RWPE1 (cell line): ENCODE results near the gene HTR3C.

Source experiments
- CTCF ChIA-PET: fragments of 350-600 bp; sonication (Branson Sonifier 250); formaldehyde crosslinking; extraction: SDS; loops from one replicate; lab custom pipeline; 2021; lab: Yijun Ruan, JAX
- POLR2A ChIA-PET: fragments of 400-600 bp; formaldehyde crosslinking; extraction: SDS; loops from one replicate; lab custom pipeline; 2020; ENCODE audit warnings: antibody characterized with exemption; ENCODE audit not compliant: low non-redundant PET; lab: Yijun Ruan, JAX
- DNase-seq: peaks from one replicate; pipeline ENCODE4 v3.0.0; 2012; ENCODE audit warnings: low spot score
- H3K27ac ChIP-seq: fragments of 450-650 bp; 2 replicates; pipeline ENCODE4 v1.5.1; 2017
- CTCF ChIP-seq: fragments of 450-650 bp; conservative IDR thresholded peaks from 2 replicates; pipeline ENCODE4 v1.5.1; 2017; ENCODE audit warnings: low read depth, mild to moderate bottlenecking

The HTR3C gene

GRCh38 chr3:184082034-184082433 is 29.2 kb downstream of the HTR3C start:
- CTCF ChIA-PET = interaction anchor here (0.6 kb wide), 1 partner anchor 300 kb away, joined by 3 read pairs; no protein-coding TSS in a partner anchor
- TF ChIP-seq CTCF = no peak
- H3K27ac ChIP-seq = no peak overlapping the region
- POLR2A ChIA-PET = no interaction called here
- no peak for DNase-seq

GRCh38 chr3:184082465-184082864 is 29.6 kb downstream of the HTR3C start:
- ChIA-PET POLR2A (no interaction called here), CTCF (no interaction called here)
- no peak overlapping the region for H3K27ac ChIP-seq
- no peak for TF ChIP-seq CTCF
- DNase-seq = no peak

- ChIA-PET CTCF (interaction anchor here (0.6 kb wide), 2 partner anchors 73 to 477 kb away, joined by 3 to 4 read pairs; no protein-coding TSS in a partner anchor), POLR2A (no interaction called here)
- TF ChIP-seq CTCF = no peak
- DNase-seq = peak; percentile 75
- H3K27ac ChIP-seq = no peak overlapping the region
These were observed 32.6 kb downstream of the HTR3C start for GRCh38 chr3:184085389-184085852.

GRCh38 chr3:184092199-184092598 is 39.4 kb downstream of the HTR3C start:
- no peak for DNase-seq
- POLR2A ChIA-PET = no interaction called here
- H3K27ac ChIP-seq = no peak overlapping the region
- no peak for TF ChIP-seq CTCF
- CTCF ChIA-PET = interaction anchor here (0.5 kb wide), 1 partner anchor 197 kb away, joined by 6 read pairs; no protein-coding TSS in a partner anchor

- no peak for TF ChIP-seq CTCF
- ChIA-PET CTCF (interaction anchor here (0.6 kb wide), 1 partner anchor 20 kb away, joined by 5 read pairs; no protein-coding TSS in a partner anchor), POLR2A (no interaction called here)
- no peak for DNase-seq
- H3K27ac ChIP-seq = no peak within 1 kb of the TSS
These were observed 44.0 kb downstream of the HTR3C start, which contains the start of gene HTR3E for GRCh38 chr3:184096811-184097383. HTR3E (plus strand) TSS chr3:184097064; CDS start chr3:184097530, 466 bp downstream.

GRCh38 chr3:184097556-184097955 is 44.7 kb downstream of the HTR3C start:
- DNase-seq = no peak
- no peak overlapping the region for H3K27ac ChIP-seq
- no peak for TF ChIP-seq CTCF
- POLR2A ChIA-PET = no interaction called here
- CTCF ChIA-PET = no interaction called here
